Stimulated activated CD4-positive, alpha-beta T cell treated with anti-CD3 and anti-CD28 coated beads, Interleukin-1b, Interleukin-23, amount 100 ng/mL, for 1 hour (primary cell): ENCODE data around the gene GSS.
"Not testable (repeated sequence)": the region's sequence is repeated elsewhere in the genome, so short reads cannot be mapped to it uniquely, and the experiment has no call there.

Experiments
- DNase-seq, 2 donors: peaks; one replicate each; pipeline ENCODE4 v3.0.0-alpha.2; 2020; ENCODE audit warnings: low read depth in 2 of 2

The GSS gene

GRCh38 chr20:34907616-34908469 is 47.8 kb downstream of the GSS start:
- DNase-seq = no peak

DNA sequence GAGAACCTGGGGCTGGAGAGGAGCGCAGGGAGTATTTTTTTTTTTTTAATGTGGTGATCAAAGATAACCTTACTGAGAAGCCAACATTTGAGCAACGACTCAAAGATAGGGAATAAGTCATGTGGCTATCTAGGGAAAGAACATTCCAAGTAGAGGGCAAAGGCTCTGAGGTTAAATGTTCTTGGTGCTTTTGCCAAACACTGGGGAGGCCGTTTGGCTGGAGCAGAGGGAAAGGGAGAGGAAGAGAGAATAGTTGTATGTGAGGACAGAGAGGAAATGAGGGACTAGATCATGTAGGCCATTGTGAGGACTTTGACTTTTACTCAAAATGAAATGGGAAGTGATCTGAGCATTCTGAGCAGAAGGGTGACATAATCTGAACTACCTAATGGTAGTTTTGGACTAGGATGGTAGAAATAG is 51.4 kb downstream of the GSS start:
- DNase-seq = no peak

GRCh38 chr20:34898731-34899130 is 56.9 kb downstream of the GSS start:
- not testable (repeated sequence) for DNase-seq

GRCh38 chr20:34898129-34898528 is 57.5 kb downstream of the GSS start:
- DNase-seq = not testable (repeated sequence)

GRCh38 chr20:34896086-34896621 is 59.5 kb downstream of the GSS start:
- no peak for DNase-seq

DNA sequence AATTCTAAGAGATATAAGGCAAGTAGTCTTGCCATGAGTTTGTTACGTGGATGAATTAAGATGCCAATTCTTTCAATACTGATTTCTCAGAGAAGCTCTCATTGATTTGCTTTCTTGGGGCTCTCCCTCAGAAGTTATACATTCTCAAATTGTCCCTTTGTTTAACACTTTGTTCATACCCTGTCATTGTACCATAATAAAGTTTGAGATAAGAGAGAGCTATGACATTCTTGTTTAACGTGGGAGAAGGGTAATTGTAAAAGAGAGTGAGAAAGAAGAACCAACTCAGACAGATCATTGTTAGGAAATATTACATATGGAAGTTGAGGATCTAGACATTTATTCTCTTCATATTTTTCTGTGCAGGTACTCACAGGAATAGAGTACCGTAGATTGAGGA is 60.1 kb downstream of the GSS start:
- DNase-seq = no peak

- no peak for DNase-seq
Measured at GRCh38 chr20:34894723-34895122, 60.9 kb downstream of the GSS start.

GRCh38 chr20:34892671-34893070 is 62.9 kb downstream of the GSS start:
- no peak for DNase-seq

DNA sequence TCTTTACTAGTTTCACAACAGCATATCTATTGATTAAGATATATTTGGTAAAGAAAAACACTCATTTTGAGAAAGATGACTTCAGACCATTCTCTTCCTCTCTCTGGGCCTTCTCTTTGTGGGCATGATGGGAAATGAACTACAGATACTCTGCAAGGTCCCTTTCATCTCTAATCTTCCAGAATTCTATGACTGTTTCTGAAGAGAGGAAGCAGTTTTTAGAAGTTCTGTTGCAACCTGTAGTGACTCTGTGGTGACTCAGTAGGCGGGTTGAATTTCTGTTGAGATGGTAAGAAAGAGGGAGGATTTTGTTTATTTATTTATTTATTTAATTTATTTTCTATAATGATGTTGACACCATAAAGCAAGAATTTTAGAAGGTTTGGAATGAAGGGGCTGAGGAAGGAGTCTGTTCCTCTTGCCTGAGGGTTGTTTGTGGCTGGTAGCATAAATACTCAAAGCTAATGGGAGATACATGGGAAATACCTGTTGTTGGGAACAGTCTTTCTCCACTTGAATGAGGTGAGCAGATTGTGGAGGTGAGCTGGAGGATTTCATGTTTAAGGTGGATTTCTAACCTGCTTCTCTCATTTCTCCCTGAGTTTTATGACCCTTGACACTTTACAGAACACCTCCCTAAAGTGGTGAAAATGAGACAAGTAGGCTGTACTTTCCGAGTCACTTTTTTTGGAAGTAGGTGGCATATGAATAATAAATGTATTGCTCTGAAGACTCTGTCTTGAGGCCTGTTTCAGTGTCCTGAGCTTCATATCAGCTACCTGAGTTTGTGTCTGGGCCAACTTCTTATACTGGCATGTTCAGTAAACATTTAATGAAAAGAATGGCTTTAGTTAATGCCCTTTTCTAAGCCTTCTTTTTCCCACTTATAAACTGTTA is 64.2 kb downstream of the GSS start:
- DNase-seq = no peak

GRCh38 chr20:34888468-34888867 is 67.1 kb downstream of the GSS start:
- no peak for DNase-seq

GRCh38 chr20:34887023-34887422 is 68.6 kb downstream of the GSS start:
- DNase-seq = no peak

DNA sequence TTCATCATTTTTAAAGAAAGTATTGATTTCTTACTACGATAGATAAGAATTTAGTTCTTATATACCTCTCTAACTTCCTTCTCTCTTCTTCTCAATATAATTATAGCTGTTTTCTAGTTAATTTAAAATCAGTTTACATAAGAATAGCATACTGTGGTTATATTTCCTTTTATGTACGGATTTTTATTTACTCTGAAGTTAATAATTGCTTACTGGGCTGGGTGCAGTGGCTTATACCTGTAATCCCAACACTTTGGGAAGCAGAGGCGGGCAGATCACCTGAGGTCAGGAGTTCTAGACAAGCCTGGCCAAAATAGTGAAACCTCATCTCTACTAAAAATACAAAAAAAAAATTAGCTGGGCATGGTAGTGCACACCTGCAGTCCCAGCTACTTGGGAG is 69.5 kb downstream of the GSS start:
- no peak for DNase-seq

DNA sequence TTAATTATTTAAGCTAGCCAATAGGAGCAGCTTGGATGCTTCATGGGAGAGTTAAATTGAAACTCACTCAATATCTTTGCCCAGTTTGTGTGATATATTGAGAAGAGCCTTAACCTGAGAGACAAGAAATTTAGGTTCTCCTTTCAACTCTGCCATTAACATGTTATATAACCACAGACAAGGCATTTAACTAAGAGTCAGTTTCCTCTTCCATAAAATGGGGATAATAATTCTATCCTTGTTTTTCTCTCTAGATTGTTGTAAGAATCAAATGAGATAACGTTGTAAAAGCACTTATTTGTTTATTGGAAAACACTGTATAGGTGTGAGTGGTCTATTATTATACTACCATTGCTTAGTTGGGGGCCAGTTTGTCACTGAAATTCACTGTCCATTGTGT is 71.3 kb downstream of the GSS start:
- no peak for DNase-seq

GRCh38 chr20:34883809-34884208 is 71.8 kb downstream of the GSS start:
- DNase-seq = no peak

GRCh38 chr20:34883087-34883688 is 72.4 kb downstream of the GSS start:
- DNase-seq = no peak

GRCh38 chr20:34881689-34882088 is 73.9 kb downstream of the GSS start:
- DNase-seq = no peak

DNA sequence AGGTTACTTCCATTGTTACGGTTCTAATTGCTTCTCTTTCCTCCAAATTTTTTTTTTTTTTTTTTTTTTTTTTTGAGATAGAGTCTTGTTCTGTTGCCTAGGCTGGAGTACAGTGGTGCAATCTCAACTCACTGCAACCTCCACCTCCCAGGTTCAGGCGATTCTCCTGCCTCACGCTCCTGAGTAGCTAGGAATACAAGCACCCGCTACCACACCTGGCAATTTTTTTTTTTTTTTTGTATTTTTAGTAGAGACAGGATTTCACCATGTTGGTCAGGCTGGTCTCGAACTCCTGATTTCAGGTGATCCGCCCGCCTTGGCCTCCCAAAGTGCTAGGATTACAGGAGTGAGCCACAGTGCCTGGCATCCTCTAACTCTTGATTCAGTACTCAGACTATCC is 74.6 kb downstream of the GSS start:
- DNase-seq = not testable (repeated sequence)

DNA sequence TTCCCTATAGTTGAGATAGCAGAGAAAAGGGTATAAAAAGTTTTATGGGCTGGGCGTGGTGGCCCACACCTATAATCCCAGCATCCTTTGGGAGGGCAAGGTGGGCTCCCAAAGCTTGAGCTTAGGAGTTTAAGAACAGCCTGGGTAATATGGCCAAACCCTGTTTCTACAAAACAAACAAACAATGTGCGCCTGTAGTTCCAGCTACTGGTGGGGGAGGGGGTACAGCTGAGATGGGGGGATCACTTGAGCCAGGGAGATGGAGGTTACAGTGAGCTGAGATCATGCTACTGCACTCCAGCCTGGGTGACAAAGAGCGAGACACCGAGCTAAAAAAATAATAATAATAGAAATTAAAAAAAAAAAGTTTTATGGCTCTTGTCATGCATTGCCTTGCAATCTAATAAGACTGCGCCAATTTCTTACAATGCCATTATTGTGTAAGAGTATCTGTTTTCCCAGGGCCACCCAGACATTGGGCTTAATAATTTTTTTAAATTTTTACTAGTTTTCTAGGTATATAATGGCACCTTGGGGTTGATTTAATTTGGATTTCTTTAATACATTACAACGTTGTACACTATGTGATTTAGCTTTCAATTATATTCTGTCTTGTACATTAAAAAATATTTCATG is 75.3 kb downstream of the GSS start:
- DNase-seq = no peak
